Hematopoietic multipotent progenitor cell treated with erythropoietin and hydrocortisone succinate and interleukin-3 and kit ligand, for 4 days (in vitro differentiated cells): ENCODE data around the gene UGT8.

Experiments used
- DNase-seq: peaks from one replicate; pipeline ENCODE4 v3.0.0-alpha.2; 2015

UGT8 gene

GRCh38 chr4:114692958-114693357 is 94.4 kb downstream of the UGT8 start:
- DNase-seq = no peak

GRCh38 chr4:114694770-114695169 is 96.2 kb downstream of the UGT8 start:
- peak; percentile 62 for DNase-seq

- DNase-seq = no peak
These were observed 99.6 kb downstream of the UGT8 start for GRCh38 chr4:114698231-114698630.

- no peak for DNase-seq
These were observed 102.9 kb downstream of the UGT8 start for GRCh38 chr4:114701491-114701890.

- DNase-seq = no peak
These were observed 118.8 kb downstream of the UGT8 start for GRCh38 chr4:114717432-114717831.

- DNase-seq = no peak
These were observed 126.5 kb downstream of the UGT8 start for GRCh38 chr4:114725066-114725465.

GRCh38 chr4:114727461-114727860 is 128.9 kb downstream of the UGT8 start:
- DNase-seq = no peak
